ENCODE measurements around the gene CARM1.
A peak's percentile ranks its signal among the peaks of the same experiment; 100 is the strongest.
"Not testable (repeated sequence)": the region's sequence is repeated elsewhere in the genome, so short reads cannot be mapped to it uniquely, and the experiment has no call there.

CARM1 gene

GRCh38 chr19:10921199-10921909, 50.0 kb downstream of the CARM1 start:
- Mint-ChIP-seq H3K4me1 (ENCODE audit: low read depth) (no peaks in the 10 kb centered on the region), H3K4me3 (no peak overlapping the region), H3K27ac (no peak overlapping the region)

DNA sequence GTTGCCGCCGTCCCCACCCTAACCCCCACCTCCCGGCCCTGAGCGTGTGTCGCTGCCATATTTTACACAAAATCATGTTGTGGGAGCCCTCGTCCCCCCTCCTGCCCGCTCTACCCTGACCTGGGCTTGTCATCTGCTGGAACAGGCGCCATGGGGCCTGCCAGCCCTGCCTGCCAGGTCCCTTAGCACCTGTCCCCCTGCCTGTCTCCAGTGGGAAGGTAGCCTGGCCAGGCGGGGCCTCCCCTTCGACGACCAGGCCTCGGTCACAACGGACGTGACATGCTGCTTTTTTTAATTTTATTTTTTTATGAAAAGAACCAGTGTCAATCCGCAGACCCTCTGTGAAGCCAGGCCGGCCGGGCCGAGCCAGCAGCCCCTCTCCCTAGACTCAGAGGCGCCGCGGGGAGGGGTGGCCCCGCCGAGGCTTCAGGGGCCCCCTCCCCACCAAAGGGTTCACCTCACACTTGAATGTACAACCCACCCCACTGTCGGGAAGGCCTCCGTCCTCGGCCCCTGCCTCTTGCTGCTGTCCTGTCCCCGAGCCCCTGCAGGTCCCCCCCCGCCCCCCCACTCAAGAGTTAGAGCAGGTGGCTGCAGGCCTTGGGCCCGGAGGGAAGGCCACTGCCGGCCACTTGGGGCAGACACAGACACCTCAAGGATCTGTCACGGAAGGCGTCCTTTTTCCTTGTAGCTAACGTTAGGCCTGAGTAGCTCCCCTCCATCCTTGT, 50.7 kb downstream of the CARM1 start:
- no peaks in the 10 kb centered on the region for H3K27me3 Mint-ChIP-seq
- no peaks in the 10 kb centered on the region for H3K9me3 Mint-ChIP-seq
- peaks cover 10% of the 10 kb centered on the region for H3K36me3 Mint-ChIP-seq (ENCODE audit: low read depth)
- peaks cover under 1% of the 10 kb centered on the region for H3K4me1 Mint-ChIP-seq (ENCODE audit: low read depth)
- no peak overlapping the region for H3K4me3 Mint-ChIP-seq
- peak overlapping the region; percentile 16 for H3K27ac Mint-ChIP-seq

More at GRCh38 chr19:10921199-10921909, 50.0 kb downstream of the CARM1 start:
- H3K9me3 Mint-ChIP-seq, result no peaks in the 10 kb centered on the region
- H3K27me3 Mint-ChIP-seq, result no peaks in the 10 kb centered on the region
- H3K36me3 Mint-ChIP-seq (ENCODE audit: low read depth), result peaks cover 10% of the 10 kb centered on the region

GRCh38 chr19:10922638-10923014, 51.3 kb downstream of the CARM1 start:
- H3K4me1 Mint-ChIP-seq (ENCODE audit: low read depth), result peaks cover 5% of the 10 kb centered on the region
- H3K36me3 Mint-ChIP-seq (ENCODE audit: low read depth), result peaks cover 6% of the 10 kb centered on the region
- no peaks in the 10 kb centered on the region for H3K27me3 Mint-ChIP-seq
- H3K9me3 Mint-ChIP-seq, result no peaks in the 10 kb centered on the region
- peak overlapping the region; percentile 16 for H3K27ac Mint-ChIP-seq
- H3K4me3 Mint-ChIP-seq, result no peak overlapping the region

DNA sequence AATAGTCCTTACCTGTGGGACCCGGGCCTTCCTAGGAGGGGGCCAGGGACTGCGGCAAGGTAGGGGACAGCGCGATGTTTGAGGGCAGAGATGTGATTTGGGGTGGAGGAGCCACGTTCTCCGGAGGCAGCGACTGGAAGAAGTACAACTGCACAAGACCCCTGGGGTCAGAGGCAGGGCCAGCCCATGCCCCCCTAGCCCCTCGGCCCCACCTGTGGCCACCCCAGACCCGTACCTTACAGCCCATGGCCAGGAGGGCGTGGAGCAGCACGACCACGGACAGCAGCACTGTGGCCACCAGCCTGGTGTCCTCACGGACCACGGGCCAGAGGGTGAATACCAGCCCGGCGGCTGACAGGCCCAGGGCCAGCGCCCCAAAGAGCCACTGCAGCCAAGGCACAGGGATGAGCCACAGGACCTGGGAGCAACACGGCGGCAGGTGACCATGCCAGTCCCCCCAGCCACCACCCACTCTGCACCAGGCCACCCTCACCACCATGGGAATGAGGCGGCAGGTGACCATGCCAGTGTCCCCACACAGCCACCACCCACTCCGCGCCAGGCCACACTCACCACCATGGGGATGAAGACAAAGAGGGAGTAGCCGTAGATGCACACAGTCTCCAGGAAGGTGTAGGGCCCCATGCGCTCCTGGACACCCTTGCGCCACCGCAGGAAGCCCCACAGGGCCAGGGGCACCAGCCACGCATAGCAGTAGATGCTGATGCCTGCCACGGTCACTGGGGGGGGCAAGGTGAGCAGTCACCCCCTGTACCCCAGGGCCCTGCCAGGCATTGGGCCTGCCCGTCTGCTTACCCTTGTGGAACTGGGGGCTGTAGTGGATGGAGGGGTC, 52.1 kb downstream of the CARM1 start:
- Mint-ChIP-seq H3K9me3 (no peaks in the 10 kb centered on the region), H3K27me3 (no peaks in the 10 kb centered on the region), H3K36me3 (ENCODE audit: low read depth) (peaks cover 5% of the 10 kb centered on the region), H3K27ac (no peak overlapping the region), H3K4me3 (no peak overlapping the region), H3K4me1 (ENCODE audit: low read depth) (peaks cover 9% of the 10 kb centered on the region)

GRCh38 chr19:10924597-10924996, 53.2 kb downstream of the CARM1 start:
- H3K36me3 Mint-ChIP-seq (ENCODE audit: low read depth), result peaks cover 5% of the 10 kb centered on the region
- H3K9me3 Mint-ChIP-seq, result no peaks in the 10 kb centered on the region
- no peak overlapping the region for H3K27ac Mint-ChIP-seq
- no peak overlapping the region for H3K4me3 Mint-ChIP-seq
- H3K27me3 Mint-ChIP-seq, result no peaks in the 10 kb centered on the region
- peaks cover 12% of the 10 kb centered on the region for H3K4me1 Mint-ChIP-seq (ENCODE audit: low read depth)

DNA sequence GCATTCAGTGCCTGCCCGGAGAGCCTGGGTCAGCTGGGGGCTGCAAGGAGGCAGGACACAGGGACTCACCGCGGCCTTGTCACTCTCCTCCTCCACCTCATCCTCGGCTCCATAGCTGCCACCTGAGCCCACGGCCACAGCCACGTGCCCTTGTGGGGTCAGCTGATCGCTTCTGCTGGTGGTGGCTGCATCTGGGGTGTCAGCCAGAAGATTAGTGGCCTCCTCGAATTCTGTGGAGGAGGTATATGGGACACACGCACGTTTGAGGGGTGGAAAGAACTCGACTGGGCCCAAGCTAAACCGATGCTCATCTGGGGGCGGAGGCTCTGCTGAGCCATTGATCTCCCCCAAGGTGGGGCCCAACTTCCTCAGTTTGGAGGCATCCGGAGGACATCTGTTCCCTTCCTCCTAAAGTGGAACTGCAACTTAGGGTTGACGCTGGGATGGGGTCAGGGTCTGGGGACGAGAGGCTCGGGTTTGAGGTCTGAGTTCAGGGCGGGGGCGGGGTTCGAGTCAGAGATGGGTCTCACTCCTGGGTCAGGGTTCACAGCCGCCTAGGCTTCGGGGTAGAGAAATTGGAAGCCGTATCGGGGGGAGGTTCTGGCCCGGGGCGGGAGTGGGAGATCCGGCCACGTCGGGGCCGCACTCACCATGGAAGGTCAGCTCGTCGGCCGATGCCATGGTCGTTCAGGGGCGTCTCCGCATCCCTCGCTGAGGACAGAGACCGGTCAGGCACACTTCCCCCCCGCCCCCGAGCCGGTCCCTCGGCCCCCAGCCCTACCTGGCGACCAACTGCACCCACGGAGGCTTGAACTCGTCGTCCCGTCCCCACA, 56.6 kb downstream of the CARM1 start:
- peaks cover 23% of the 10 kb centered on the region for H3K4me1 Mint-ChIP-seq (ENCODE audit: low read depth)
- no peaks in the 10 kb centered on the region for H3K9me3 Mint-ChIP-seq
- peak overlapping the region; percentile 81 for H3K27ac Mint-ChIP-seq
- H3K4me3 Mint-ChIP-seq, result peak overlapping the region; percentile 90
- no peaks in the 10 kb centered on the region for H3K27me3 Mint-ChIP-seq
- peaks cover 9% of the 10 kb centered on the region for H3K36me3 Mint-ChIP-seq (ENCODE audit: low read depth)

- no peaks in the 10 kb centered on the region for H3K27me3 Mint-ChIP-seq
- H3K36me3 Mint-ChIP-seq (ENCODE audit: low read depth), result peaks cover 9% of the 10 kb centered on the region
- H3K9me3 Mint-ChIP-seq, result no peaks in the 10 kb centered on the region
- H3K27ac Mint-ChIP-seq, result peak within 1 kb of the TSS; percentile 81
- H3K4me3 Mint-ChIP-seq, result peak within 1 kb of the TSS; percentile 90
- peaks cover 23% of the 10 kb centered on the region for H3K4me1 Mint-ChIP-seq (ENCODE audit: low read depth)
These were observed 57.4 kb downstream of the CARM1 start, which contains the start of the genes TIMM29 and YIPF2 for GRCh38 chr19:10928563-10929401. Gene TIMM29 (plus strand): TSS chr19:10928811. CDS start chr19:10928823, 12 bp downstream. Gene YIPF2 (minus strand): TSS chr19:10928639. CDS start chr19:10928410, 229 bp downstream.

DNA sequence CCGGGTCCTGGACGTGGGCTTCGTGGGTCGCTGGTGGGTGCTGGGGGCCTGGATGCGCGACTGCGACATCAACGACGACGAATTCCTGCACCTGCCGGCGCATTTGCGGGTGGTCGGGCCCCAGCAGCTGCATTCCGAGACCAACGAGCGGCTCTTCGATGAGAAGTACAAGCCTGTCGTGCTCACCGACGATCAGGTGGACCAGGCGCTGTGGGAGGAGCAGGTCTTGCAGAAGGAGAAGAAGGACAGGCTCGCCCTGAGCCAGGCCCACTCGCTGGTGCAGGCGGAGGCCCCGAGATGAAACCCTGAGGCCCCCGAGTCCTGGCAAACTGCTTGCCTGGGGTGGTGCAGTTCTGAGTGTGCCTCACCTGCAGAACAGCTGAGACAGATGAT, 58.0 kb downstream of the CARM1 start:
- H3K36me3 Mint-ChIP-seq (ENCODE audit: low read depth), result peaks cover 9% of the 10 kb centered on the region
- no peaks in the 10 kb centered on the region for H3K27me3 Mint-ChIP-seq
- peaks cover 23% of the 10 kb centered on the region for H3K4me1 Mint-ChIP-seq (ENCODE audit: low read depth)

DNA sequence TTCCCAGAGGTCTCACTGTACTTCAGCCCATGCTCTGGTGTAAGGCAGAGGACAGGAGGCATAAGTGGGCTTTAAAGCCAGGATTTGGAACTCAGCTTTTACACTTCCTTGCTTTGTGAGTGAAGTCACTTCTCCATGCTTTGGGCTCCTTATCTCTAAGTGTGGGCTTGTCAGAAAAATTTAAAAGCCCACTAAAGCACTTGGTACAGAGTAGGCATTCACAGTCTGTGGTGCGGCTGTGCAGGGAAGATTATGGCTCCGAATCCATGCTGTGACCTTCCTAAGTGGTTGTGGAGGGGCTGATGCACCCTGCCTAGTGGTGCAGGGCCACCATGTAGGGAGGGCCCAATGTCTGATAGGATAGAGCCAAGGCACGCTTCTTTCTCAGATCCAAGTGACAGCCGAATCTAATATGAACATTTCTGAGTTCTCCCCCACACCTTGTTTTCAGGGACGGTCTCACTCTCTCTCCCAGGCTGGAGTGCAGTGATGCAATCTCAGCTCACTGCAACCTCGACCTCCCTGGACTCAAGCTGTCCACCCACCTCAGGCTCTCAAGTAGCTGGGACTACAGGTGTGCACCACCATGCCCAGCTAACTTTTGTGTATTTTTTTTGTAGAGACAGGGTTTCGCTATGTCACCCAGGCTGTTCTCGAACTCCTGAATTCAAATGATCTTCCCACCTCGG, 64.2 kb downstream of the CARM1 start:
- H3K9me3 Mint-ChIP-seq, result no peaks in the 10 kb centered on the region

More for the DNA sequence above, 58.0 kb downstream of the CARM1 start:
- Mint-ChIP-seq H3K27ac (peak overlapping the region; percentile 31), H3K9me3 (no peaks in the 10 kb centered on the region), H3K4me3 (peak overlapping the region; percentile 90)

GRCh38 chr19:10936661-10937084, 65.3 kb downstream of the CARM1 start:
- peaks cover 3% of the 10 kb centered on the region for H3K4me1 Mint-ChIP-seq (ENCODE audit: low read depth)
- no peak overlapping the region for H3K27ac Mint-ChIP-seq
- H3K9me3 Mint-ChIP-seq, result no peaks in the 10 kb centered on the region
- H3K36me3 Mint-ChIP-seq (ENCODE audit: low read depth), result peaks cover 3% of the 10 kb centered on the region
- no peak overlapping the region for H3K4me3 Mint-ChIP-seq
- H3K27me3 Mint-ChIP-seq, result no peaks in the 10 kb centered on the region

More for the DNA sequence above, 64.2 kb downstream of the CARM1 start:
- H3K36me3 Mint-ChIP-seq (ENCODE audit: low read depth), result peaks cover 7% of the 10 kb centered on the region
- peaks cover 7% of the 10 kb centered on the region for H3K4me1 Mint-ChIP-seq (ENCODE audit: low read depth)
- no peak overlapping the region for H3K4me3 Mint-ChIP-seq
- H3K27me3 Mint-ChIP-seq, result no peaks in the 10 kb centered on the region
- no peak overlapping the region for H3K27ac Mint-ChIP-seq

DNA sequence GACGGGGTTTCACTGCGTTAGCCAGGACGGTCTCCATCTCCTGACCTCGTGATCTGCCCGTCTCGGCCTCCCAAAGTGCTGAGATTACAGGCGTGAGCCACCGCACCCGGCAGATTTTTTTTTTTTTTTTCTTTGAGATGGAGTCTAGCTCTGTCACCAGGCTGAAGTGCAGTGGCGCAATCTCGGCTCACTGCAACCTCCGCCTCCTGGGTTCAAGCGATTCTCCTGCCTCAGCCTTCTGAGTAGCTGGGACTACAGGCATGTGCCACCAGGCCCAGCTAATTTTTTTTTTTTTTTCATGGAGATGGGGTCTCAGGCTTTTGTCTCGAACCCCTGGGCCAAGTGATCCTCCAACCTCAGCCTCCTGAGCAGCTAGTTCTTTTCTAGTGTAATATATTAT, 70.3 kb downstream of the CARM1 start:
- H3K4me3 Mint-ChIP-seq; H3K27me3 Mint-ChIP-seq; H3K9me3 Mint-ChIP-seq; H3K36me3 Mint-ChIP-seq (ENCODE audit: low read depth); H3K27ac Mint-ChIP-seq; H3K4me1 Mint-ChIP-seq (ENCODE audit: low read depth): not testable (repeated sequence)

GRCh38 chr19:10943412-10943811, 72.1 kb downstream of the CARM1 start:
- not testable (repeated sequence) for H3K4me1 Mint-ChIP-seq (ENCODE audit: low read depth); H3K4me3 Mint-ChIP-seq; H3K36me3 Mint-ChIP-seq (ENCODE audit: low read depth); H3K27ac Mint-ChIP-seq; H3K27me3 Mint-ChIP-seq; H3K9me3 Mint-ChIP-seq

- H3K4me1 Mint-ChIP-seq (ENCODE audit: low read depth), result peaks cover 8% of the 10 kb centered on the region
- H3K9me3 Mint-ChIP-seq, result no peaks in the 10 kb centered on the region
- H3K36me3 Mint-ChIP-seq (ENCODE audit: low read depth), result no peaks in the 10 kb centered on the region
- peak overlapping the region; percentile 48 for H3K27ac Mint-ChIP-seq
- H3K4me3 Mint-ChIP-seq, result no peak overlapping the region
- H3K27me3 Mint-ChIP-seq, result no peaks in the 10 kb centered on the region
These were observed 73.9 kb downstream of the CARM1 start for GRCh38 chr19:10945264-10945663.

Data from stimulated activated naive CD8-positive, alpha-beta T cell treated with anti-CD3 and anti-CD28 coated beads, Interleukin-15, Interleukin-2, amounts not matched to agents 100 ng/mL and 50 ng/mL, for 24 hours (primary cell).